ENCODE results near the gene SPSB4.

- no peak for TF ChIP-seq EZH2 (IDR thresholded peaks at IDR 0.05)
- no peak for TF ChIP-seq POLR2AphosphoS5 (IDR thresholded peaks at IDR 0.05; ENCODE audit: borderline replicate concordance, low read depth, low read length)
- no peak for TF ChIP-seq FOXP2 (optimal IDR thresholded peaks at IDR 0.05; ENCODE audit: control extremely low read depth, extremely low read length, insufficient read depth)
These were observed 141.2 kb downstream of the SPSB4 start for GRCh38 chr3:141192345-141192744.
